GM18870 (cell line): ENCODE results near the gene MAP2K7.
A peak's percentile ranks its signal among the peaks of the same experiment; 100 is the strongest.

ENCODE experiments used
- ATAC-seq: cut with Tn5 transposase; IDR thresholded peaks from one replicate; pipeline ENCODE4 v1.9.1; 2021; ENCODE audit warnings: moderate library complexity; ENCODE audit not compliant: unreplicated experiment

The MAP2K7 gene

DNA sequence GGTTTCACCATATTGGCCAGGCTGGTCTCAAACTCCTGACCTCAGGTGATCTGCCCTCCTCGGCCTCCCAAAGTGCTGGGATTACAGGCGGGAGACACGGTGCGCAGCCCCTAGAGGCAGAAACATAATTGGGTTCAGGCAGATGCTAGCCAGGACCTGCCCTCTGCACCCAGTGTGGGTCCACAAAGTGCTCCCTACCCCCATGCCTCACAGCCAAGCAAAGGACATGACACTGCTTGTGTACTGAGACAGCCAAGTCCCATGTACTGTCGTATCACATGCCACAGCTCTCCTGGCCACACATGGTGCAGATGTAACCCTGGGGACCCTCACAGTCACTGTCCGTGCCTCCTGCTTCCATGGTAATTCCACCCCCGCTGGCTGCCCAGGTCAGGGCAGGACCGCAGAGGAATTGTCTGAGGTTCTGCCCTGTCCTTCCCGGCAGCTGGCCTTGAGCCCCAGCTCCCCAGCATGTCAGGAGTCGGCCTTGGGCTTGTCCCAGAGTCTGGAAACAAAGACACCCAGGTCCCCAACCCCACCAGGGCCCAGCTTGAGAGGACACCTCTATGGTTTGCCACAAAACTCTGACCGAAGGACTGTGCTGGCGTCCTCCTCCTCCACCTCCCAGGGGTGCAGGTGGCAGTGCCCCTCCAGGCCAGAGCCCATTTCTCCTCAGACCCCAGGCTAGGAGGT lies 37.1 kb upstream of the MAP2K7 start:
- ATAC-seq, result no peak

- no peak for ATAC-seq
Observed at GRCh38 chr19:7867092-7867844, 36.4 kb upstream of the MAP2K7 start.

DNA sequence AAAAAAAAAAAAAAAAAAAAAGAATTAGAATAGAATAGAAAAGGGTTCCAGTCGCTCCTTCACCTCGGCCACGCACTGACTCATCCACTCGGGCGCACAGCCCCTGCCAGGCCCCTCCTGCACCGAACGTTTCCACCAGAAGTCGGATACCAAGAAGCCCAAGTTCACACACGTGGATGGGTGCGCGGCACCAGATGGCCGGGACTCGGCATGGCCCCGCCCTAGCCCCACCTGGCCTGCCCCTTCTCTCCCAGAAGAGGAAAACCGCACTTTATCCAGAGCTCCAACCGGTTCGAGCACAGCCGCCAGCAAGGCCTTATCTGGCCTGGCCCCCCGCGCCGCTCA lies 35.4 kb upstream of the MAP2K7 start:
- ATAC-seq, result no peak

DNA sequence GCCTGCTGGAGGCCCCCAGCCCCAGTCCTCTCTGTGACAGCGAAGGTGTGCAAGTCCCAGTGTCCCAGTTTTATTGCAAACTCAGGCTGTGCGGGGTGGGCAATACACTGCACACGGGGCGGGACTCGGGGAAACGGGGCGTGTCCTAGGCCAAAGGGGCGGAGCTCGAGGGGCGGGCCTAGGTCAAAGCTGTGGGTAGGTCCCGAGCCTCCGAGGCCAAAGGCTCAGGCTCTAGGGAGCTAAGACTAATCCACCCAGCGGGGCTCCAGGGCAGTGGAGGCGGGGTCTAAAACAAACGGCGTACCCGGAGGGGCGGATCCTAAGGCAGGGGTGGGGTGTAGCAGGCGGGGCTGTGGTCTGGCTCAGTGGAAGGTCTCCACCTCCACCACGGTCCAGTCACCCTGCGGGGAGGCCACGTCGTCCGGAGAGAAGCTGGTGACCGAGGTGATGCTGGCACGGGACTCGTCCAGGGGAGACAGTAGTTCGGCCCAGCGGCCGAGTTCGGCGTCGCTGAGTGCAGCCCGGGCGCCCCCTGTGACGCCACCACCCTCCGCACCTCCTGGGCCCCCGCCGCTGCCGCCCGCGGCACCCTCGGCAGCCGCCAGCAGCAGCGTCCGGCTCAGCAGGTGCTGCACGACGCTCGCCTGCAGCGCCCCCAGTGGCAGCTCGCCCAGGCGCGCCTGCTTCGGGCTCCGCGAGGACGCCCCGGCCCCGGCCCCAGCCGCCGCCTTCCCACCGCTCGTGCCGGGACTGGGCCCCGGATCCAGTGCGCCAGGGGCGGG lies 34.8 kb upstream of the MAP2K7 start:
- ATAC-seq, result peak; percentile 33

DNA sequence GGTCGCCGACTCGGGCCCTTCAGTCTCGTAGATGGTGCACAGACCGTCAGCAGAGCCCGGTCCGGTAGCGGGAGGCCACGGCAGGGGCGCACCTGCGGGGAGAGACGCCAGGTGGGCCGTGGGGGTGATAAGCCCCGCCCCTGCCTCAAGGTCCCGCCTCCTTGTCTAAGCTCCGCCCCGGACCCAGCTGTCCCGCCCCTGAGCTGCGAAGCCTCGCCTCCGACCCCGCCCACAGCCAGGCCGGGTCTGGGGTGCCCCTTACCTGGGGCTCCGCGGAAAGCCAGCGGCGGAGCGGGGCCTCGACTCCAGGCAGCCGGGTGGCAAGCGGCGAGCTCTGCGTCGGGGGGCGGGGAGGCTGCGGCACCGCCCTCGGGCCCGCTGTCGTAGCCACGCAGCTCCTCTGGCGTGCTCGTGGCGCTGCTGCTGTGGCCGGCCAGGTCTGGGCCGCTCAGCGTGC lies 34.2 kb upstream of the MAP2K7 start:
- peak; percentile 45 for ATAC-seq

DNA sequence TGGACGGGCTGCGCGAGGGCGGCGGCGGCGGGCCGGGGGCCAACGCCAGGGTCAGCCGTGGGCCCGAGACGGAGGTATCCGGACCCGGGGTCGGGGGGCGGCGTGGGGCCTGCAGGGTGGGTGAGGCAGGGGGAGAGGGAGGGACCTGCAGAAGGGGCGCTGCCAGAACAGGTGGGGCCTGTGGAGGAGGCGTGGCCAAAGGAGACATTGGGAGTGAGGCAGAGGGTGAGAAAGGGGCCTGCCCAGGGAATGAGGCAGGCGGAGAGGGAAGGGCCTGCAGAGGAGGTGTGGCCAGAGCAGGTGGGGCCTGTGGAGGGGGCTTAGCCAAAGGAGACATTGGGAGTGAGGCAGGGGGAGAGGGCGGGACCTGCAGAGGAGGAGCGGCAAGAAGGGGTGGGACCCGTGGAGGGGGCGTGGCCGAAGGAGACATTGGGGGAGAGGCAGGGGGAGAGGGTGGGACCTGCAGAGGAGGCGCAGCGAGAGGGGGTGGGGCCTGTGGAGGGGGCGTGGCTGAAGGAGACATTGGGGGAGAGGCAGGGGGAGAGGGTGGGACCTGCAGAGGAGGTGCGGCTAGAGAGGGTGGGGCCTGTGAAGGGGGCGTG lies 33.7 kb upstream of the MAP2K7 start:
- ATAC-seq, result no peak

DNA sequence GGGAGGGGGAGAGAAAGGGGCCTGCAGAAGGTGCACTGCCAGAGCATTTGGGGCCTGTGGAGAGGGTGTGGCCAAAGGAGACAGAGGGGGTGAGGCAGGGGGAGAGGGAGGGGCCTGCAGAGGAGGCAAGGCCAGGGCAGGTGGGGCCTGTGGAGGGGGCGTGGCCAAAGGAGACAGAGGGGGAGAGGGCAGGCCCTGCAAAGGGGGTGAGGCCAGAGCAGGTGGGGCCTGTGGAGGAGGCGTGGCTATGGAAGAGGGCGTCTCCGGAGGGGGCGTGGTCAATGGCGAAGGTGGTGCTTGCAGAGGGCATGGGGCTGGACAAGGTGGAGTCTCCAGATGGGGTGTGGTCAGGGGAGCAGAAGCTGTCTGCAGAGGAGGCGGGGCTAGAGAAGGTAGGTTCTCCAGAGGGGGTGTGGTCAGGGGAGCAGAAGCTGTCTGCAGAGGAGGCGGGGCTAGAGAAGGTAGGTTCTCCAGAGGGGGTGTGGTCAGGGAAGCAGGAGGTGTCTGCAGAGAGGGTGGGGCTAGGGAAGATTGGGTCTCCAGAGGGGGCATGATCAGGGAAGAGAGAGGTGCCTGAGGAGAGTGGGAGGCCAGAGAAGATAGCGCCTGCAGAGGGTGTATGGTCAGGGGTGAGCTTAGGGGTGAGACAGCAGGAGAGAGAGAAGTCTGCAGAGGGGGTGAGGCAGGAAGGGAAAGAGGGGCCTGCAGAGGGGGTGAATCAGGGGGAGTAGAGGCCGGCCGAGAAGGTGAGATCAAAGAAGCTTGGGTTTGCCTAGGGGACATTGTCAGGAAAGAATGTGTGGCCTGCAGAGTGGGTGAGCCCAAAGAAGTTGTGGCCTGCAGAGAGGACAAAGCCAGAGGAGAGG lies 32.9 kb upstream of the MAP2K7 start:
- ATAC-seq, result no peak

DNA sequence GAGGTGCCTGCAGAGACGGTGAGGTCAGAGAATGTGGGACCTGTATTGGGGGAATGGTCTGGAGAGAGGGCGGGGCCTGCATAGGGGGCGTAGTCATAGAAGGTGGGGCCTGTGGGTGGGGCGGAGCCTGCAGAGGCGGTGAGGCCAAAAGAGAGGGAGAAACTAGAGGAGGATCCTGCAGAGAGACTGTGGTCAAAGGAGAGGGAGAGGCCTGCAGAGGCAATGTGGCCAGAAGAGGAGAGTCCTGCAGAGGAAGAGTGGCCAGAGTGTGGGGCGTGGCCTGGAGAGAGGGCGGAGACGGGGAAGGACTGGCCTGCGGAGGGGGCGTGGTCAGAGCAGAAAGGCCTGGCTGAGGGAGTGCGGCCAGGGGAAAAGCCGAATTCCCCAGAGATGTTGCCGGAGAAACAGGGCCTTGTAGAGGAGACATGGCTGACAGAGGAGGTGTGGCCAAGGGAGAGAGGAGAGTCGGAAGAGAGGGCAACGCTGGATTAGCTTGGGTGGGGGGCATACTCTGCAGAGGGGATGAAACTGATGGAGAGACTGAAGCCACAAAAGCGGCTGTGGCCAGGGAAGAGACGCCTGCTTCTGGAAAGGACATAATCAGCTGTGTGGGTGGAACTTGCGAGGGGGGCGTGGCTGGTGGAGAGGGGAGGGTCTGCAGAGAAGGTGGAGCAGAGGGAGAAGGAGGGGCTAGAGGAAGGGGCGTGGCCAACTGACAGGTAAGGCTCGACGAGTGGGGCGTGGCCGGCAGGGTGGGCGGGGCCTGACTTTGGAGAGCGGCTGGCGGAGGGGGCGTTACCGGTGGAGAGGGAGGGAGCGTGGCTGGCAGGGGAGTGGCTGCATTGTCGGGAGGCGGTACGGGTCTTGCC lies 32.0 kb upstream of the MAP2K7 start:
- no peak for ATAC-seq

DNA sequence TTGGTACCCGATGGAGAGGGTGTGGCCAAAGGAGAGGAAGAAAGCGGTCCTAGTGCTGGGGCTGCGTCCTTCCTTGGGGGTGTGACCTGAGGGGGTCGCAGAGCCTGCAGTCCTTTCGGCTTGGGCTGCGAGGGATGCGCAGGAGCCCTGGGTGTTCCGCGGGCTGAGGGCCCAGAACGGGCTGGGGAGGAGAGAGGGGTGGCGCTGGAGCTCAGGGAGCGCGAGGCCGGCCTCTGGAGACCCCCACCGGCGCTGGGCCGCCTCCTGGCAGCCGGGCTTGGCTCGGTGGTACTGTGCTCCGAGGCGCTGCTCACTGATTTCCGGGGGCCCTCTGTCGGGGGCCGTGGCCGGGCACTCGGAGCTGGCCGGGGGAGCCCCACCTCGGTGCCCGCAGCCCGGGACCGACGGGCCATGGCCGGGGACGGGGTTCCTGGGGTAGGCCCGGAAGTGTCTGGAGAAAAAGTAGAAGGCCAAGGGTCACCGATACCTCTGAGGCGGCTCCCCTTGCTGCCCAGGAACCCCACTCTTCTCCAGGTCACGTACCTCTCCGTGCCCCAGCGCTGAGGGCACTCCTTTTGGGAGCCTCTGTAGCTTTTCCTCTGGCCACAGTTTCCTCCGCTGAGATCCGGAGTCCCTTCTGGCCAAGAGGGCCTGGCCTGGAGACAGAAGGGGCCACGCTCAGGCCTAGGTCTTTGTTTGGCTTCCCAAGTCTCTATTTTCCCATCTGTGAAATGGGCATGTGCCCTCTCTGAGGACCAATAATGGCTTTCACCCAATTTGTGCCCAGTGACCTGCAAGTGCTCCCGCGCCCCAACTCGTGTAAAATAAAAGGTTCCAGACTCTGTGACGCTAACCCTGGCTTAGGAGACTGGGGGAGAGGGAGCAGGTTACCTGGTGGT lies 31.1 kb upstream of the MAP2K7 start:
- ATAC-seq, result no peak

GRCh38 chr19:7873304-7874075 lies 30.2 kb upstream of the MAP2K7 start:
- no peak for ATAC-seq

DNA sequence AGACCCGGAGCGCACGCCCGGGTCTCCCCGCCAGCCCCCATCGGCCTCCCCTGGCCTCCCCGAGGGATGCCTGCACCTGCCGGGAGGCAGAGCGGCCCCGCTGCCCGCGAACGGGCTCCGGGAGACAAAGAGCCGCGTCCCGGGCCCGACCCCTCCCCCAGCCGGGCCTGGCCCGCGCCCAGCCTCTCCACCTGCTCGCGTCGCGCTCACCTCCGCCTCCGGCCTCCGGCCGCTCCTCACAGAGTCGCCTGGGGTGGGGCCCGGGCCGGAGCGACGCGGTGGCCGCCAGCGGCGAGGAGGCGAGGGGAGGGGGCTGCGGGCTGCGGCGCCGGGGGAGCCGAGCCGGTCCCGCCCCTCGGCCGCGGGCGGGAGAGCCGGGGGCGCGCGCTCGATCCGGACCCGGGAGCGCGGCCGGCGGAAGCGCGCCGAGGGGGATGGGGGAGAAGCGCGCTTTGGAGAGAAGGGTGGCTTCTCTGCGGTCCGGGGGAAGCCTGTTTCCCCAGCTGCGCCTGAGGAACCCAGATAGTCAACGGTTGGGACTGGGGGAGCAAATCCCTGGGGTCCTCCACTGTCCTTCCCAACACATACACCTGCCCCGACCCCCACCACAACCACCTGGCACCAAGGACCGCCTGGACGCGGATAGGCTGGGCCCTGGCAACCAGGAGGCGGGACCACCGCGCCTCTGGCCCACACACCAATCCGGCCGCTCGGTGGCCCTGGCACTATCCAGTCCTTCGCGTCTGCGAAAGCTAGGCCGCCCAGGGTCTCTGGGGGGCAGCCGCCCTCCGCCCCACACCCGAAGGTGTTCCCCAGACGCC lies 29.4 kb upstream of the MAP2K7 start, which contains the start of gene PRR36:
PRR36 (minus strand) TSS at position 315 of the 821 bp plus-strand sequence. CDS start 701 bp downstream, outside the sequence.
- no peak for ATAC-seq

DNA sequence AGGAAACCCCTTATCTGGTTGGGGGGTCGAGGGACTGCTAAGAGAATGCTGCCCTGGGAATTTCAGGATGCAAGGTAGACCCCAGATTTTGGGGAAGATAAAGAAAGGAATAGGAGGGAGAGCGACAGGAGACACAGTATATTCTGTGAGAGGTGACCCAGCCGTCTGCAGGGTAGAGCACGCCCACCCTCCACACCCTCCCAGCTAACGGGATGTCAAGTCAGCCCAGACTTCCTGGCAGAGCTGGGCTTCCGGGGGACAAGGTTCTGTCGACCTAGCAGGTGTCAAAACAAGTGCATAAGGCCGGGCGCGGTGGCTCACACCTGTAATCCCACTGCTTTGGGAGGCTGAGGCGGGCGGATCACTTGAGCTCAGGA lies 28.8 kb upstream of the MAP2K7 start:
- no peak for ATAC-seq

DNA sequence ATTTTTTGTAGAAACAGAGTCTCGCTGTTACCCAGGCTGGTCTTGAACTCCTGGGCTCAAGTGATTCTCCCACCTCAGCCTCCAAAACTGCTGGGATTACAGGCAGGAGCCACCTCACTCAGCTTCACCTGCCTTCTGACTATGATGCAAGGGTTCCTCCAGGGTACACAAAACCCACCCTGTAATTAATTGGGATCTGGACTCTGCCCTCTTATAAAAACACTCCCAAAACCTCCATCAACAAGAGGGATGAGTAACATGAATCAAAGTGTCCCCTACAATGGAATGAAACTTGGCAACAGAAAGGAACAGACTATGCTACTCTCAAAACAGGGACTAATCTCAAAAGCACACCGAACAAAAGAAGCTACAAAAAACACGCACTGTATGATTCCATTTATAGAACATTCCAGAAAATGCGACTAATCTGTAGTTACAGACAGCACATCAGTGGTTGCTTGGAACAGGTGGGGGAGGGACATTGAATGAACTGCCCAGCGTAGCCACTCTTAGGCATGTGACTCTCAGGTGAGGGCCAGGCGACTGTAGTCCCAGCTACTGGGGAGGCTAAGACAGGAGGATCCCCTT lies 26.3 kb upstream of the MAP2K7 start:
- no peak for ATAC-seq

DNA sequence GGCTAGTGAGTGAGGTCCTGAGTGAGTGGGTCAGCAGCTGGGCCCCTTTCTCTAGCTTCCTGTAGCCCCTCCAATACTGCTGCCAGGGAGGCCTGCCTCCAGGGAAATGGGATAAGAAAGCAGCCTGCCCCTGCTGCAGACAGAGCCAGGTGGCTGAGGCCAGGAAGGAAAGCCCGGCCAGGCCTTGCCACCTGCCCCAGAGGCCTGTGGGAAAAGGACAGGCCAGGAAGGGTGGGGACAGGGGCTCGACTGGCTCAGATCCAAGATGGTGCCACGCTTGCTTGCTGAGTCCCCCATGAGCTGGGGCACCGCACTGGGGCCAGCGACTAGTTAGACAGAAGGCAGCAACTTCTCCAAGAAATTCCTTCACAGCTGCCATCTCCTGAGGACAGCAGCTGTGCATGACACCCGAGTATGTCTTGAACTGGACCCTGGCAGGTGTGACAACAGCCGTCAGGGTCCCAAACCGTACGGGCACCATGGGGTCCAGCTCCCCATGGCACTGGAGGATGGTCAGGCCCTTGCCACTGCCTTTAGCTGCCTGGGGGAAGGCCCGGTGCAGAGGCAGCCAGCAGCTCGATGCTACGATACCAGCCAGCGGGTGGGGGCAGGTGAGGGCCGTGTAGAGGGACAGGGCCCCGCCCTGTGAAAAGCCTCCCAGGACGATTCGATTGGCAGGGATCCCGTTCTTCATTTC lies 24.4 kb upstream of the MAP2K7 start:
- ATAC-seq, result no peak

- ATAC-seq, result no peak
Observed at GRCh38 chr19:7879836-7880235, 23.8 kb upstream of the MAP2K7 start.

DNA sequence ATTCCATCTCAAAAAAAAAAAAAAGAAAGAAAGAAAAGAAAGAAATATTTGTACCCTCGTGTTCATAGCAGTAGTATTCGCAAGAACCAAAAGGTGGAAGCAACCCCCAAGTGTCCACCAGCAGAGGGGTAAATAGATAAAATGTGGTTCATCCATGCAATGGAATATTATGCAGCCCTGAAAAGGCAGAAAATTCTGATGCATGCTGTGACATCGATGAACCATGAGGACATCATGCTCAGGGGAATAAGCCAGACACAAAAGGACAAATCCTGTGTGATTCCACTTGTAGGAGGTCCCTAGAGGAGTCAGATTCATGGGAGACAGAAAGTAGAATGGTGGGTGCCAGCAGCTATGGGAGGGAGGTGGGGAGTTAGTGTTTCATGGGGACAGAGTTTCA lies 21.8 kb upstream of the MAP2K7 start:
- no peak for ATAC-seq
